ENCODE data around the gene TMEM150B. TPM values are rescaled to one million over a fixed set of nuclear protein-coding genes. Genes with fewer than 3 reads are reported as not detected.
A peak's percentile ranks its signal among the peaks of the same experiment; 100 is the strongest.

TMEM150B gene
- total and polyA plus RNA-seq, 2 donors (not counting 1 experiment from before 2014, with no cell fraction given), result 1.4 TPM; not detected in 1

- peaks cover 0 to 5% (median 0%) of the 10 kb centered on the region in 3 donors for H3K9me3 ChIP-seq (ENCODE audit: control extremely low read depth in 1 of 3, control insufficient read depth in 2 of 3, insufficient read depth in 1 of 3, low read length in 2 of 3)
Measured at GRCh38 chr19:55301459-55302317, 23.5 kb downstream of the TMEM150B start.

More at GRCh38 chr19:55301459-55302317, 23.5 kb downstream of the TMEM150B start:
- Mint-ChIP-seq H3K27me3 (peaks cover 6% of the 10 kb centered on the region), H3K4me1 (peaks cover 12% of the 10 kb centered on the region), H3K4me3 (peak overlapping the region; percentile 90), H3K27ac (peak overlapping the region; percentile 87), H3K9me3 (ENCODE audit: insufficient read depth) (no peaks in the 10 kb centered on the region)
- Histone ChIP-seq H3K79me2 (ENCODE audit: control insufficient read depth, insufficient read depth, low read length) (no peaks in the 10 kb centered on the region), H3K27me3 (replicated peaks in 1 of 4; ENCODE audit: control extremely low read depth in 1 of 4, control insufficient read depth in 3 of 4, insufficient read depth in 4 of 4, low read length in 3 of 4) (no peaks in the 10 kb centered on the region), H3K36me3 (replicated peaks in 1 of 2; ENCODE audit: control extremely low read depth in 1 of 2, control insufficient read depth in 1 of 2, extremely low read depth in 1 of 2, insufficient read depth in 2 of 2, low read length in 1 of 2) (no peaks in the 10 kb centered on the region), H3K27ac (ENCODE audit: low read length in 2 of 2) (peak overlapping the region; percentile 25 to 64), H3K9ac (ENCODE audit: low read length) (peak overlapping the region; percentile 63), H3K4me1 (ENCODE audit: control insufficient read depth in 2 of 2, insufficient read depth in 2 of 2, low read length in 2 of 2) (peaks cover 8 to 15% of the 10 kb centered on the region in 2 donors), H4K20me1 (ENCODE audit: control insufficient read depth, insufficient read depth, low read length, poor library complexity, severe bottlenecking) (no peaks in the 10 kb centered on the region), H3K4me2 (replicated peaks; ENCODE audit: low read depth, low read length, poor library complexity, severe bottlenecking) (peak overlapping the region; percentile 88), H3K4me3 (ENCODE audit: control extremely low read depth in 1 of 5, extremely low read depth in 1 of 5, insufficient read depth in 1 of 5, low read depth in 2 of 5, low read length in 4 of 5) (peak overlapping the region in 4 of 5 experiments; percentile 35 to 53 (median 49)), H2AFZ (ENCODE audit: insufficient read depth, low read depth, low read length, poor library complexity, severe bottlenecking) (peak overlapping the region; percentile 94)
- WGBS (ENCODE audit: insufficient coverage), result 7% methylated on average over 25 of the region's 42 CpGs
- intact Hi-C loops (cut with micrococcal nuclease), result loop anchor here (1.0 to 5.0 kb wide), 4 partner anchors 21 to 201 kb away; partner anchors contain the start of genes HSPBP1, KMT5C and RPL28
- ChIA-PET CTCF (interaction anchor here (0.7 to 3.5 kb wide), 22 partner anchors 9 to 305 kb away, joined by 3 to 27 read pairs (median 5); partner anchors contain the start of genes HSPBP1, KMT5C and TMEM238), POLR2A (interaction anchor here (0.9 to 1.1 kb wide), 2 partner anchors 22 to 47 kb away, joined by 3 to 4 read pairs; partner anchors contain the start of gene HSPBP1)
- DNase-seq, result peak; percentile 95
- no peak for TF ChIP-seq EZH2 (IDR thresholded peaks at IDR 0.05; ENCODE audit: borderline replicate concordance, insufficient read depth, low read depth, low read length, poor library complexity, severe bottlenecking)
- peak; percentile 92 for TF ChIP-seq CTCF (IDR thresholded peaks at IDR 0.05)
- peak; percentile 91 for ATAC-seq (ENCODE audit: low read depth)
